Measurements from ENCODE around the gene C11orf21. TPM values are rescaled to one million over a fixed set of nuclear protein-coding genes. Genes with fewer than 3 reads are reported as not detected.

C11orf21 gene
- total and polyA plus RNA-seq, 2 of the 8 experiments (the other 6 are each of a cell fraction or from before 2014, with no cell fraction given) = not detected

- H4K8ac ChIP-seq (ENCODE audit: extremely low read depth, insufficient read depth, low read length) = no peak overlapping the region
- POLR2A ChIA-PET (ENCODE audit: partially characterized antibody) = interaction anchor here (1.0 kb wide), 1 partner anchor 108 kb away, joined by 3 read pairs; no protein-coding TSS in a partner anchor
- H2AFZ ChIP-seq (ENCODE audit: low read length) = no peak overlapping the region
- DNase-seq (ENCODE audit: low read depth in 1 of 2, low spot score in 2 of 2) (peak in 1 of 2 experiments; percentile 13), FAIRE-seq (no peak)
- peaks cover 0 to 5% (median 2%) of the 10 kb centered on the region in 4 experiments; a peak in 4 of 7 replicates for H3K27me3 ChIP-seq (replicated peaks in 1 of 4; ENCODE audit: control insufficient read depth in 3 of 4, extremely low read depth in 1 of 4, insufficient read depth in 3 of 4, low read length in 3 of 4)
- WGBS, 2 experiments (ENCODE audit: extremely low coverage in 1 of 2, insufficient coverage in 1 of 2, insufficient read length in 1 of 2, insufficient replicate concordance in 2 of 2, low coverage in 1 of 2, low lambda C conversion rate in 2 of 2, missing lambda C conversion rate in 1 of 2) = 90% methylated on average over 8 of the region's 8 CpGs; no CpG with 5 or more reads in 1 of the 2 experiments
- H3K27ac ChIP-seq (ENCODE audit: low read depth, low read length) = no peak overlapping the region
- H3K4me3 ChIP-seq (ENCODE audit: extremely low read depth in 1 of 4, insufficient read depth in 2 of 4, low read depth in 3 of 4, low read length in 4 of 4) = no peak overlapping the region
- no peak overlapping the region for H2BK20ac ChIP-seq (ENCODE audit: low read length)
- no peaks in the 10 kb centered on the region for H3K23me2 ChIP-seq (ENCODE audit: low read depth, low read length)
- no peak overlapping the region for H2BK15ac ChIP-seq (ENCODE audit: low read length)
- no peak overlapping the region for H3K14ac ChIP-seq (ENCODE audit: insufficient read length)
- no peak overlapping the region for H2BK120ac ChIP-seq (replicated peaks; ENCODE audit: low read depth, low read length)
- H2BK12ac ChIP-seq (ENCODE audit: low read depth, low read length) = no peak overlapping the region
- no peak overlapping the region for H4K91ac ChIP-seq (replicated peaks; ENCODE audit: insufficient read length, low read length)
- no peaks in the 10 kb centered on the region for H4K20me1 ChIP-seq (replicated peaks in 1 of 2; ENCODE audit: control insufficient read depth in 1 of 2, insufficient read depth in 2 of 2, low read length in 2 of 2)
- no peaks in the 10 kb centered on the region for H3K36me3 ChIP-seq (ENCODE audit: control insufficient read depth in 2 of 4, insufficient read depth in 4 of 4, low read length in 3 of 4)
- H3K23ac ChIP-seq (ENCODE audit: insufficient read length) = no peak overlapping the region
- no peak overlapping the region for H3K56ac ChIP-seq (replicated peaks; ENCODE audit: insufficient read length, low read depth, low read length)
- no peak overlapping the region for H3K4ac ChIP-seq (replicated peaks; ENCODE audit: insufficient read length, low read depth, low read length)
- no peak overlapping the region for H2AK5ac ChIP-seq (ENCODE audit: low read depth, low read length)
- no peak overlapping the region for H2BK5ac ChIP-seq (ENCODE audit: low read depth, low read length)
- no peak overlapping the region for H3K18ac ChIP-seq (ENCODE audit: extremely low read depth, low read length)
- no peak overlapping the region for H3K9ac ChIP-seq (replicated peaks in 1 of 4; ENCODE audit: extremely low read depth in 1 of 4, low read depth in 3 of 4, low read length in 3 of 4)
- CTCF ChIA-PET (ENCODE audit: partially characterized antibody) = interaction anchor here (1.1 to 14.9 kb wide), 10 partner anchors 10 to 163 kb away, joined by 3 to 248 read pairs (median 7); no protein-coding TSS in a partner anchor
- no peaks in the 10 kb centered on the region for H3K79me1 ChIP-seq (ENCODE audit: low read depth, low read length)
- H3K9me3 ChIP-seq (ENCODE audit: insufficient read depth in 2 of 2, low read depth in 1 of 2, low read length in 1 of 2) = no peaks in the 10 kb centered on the region
- no peak overlapping the region for H3K4me2 ChIP-seq (ENCODE audit: insufficient read depth in 1 of 2, low read depth in 2 of 2, low read length in 2 of 2)
- no peaks in the 10 kb centered on the region for H3K79me2 ChIP-seq (ENCODE audit: control insufficient read depth in 1 of 2, insufficient read depth in 2 of 2, low read length in 2 of 2)
- H4K5ac ChIP-seq (ENCODE audit: insufficient read length, low read depth, low read length) = no peak overlapping the region
- peaks cover 0 to 5% (median 3%) of the 10 kb centered on the region in 4 experiments; a peak in 2 of 7 replicates for H3K4me1 ChIP-seq (replicated peaks in 1 of 4; ENCODE audit: control insufficient read depth in 3 of 4, insufficient read depth in 4 of 4, low read length in 3 of 4)
- TF ChIP-seq BCL11A (IDR thresholded peaks at IDR 0.05; ENCODE audit: low read depth in 2 of 2, low read length in 2 of 2) = no peak
- no peak for TF ChIP-seq RAD21 (IDR thresholded peaks at IDR 0.05 in 1 of 2, conservative IDR thresholded peaks at IDR 0.05 in 1 of 2; ENCODE audit: low read depth in 2 of 2, low read length in 2 of 2)
- no peak for TF ChIP-seq SP2 (IDR thresholded peaks at IDR 0.05; ENCODE audit: low read length)
- no peak for TF ChIP-seq USF2 (IDR thresholded peaks at IDR 0.05; ENCODE audit: low read length)
- no peak for TF ChIP-seq CHD1 (IDR thresholded peaks at IDR 0.05; ENCODE audit: low read depth, low read length)
- no peak for TF ChIP-seq SP1 (IDR thresholded peaks at IDR 0.05; ENCODE audit: low read depth, low read length)
- TF ChIP-seq KDM5A (IDR thresholded peaks at IDR 0.05; ENCODE audit: low read length) = no peak
- no peak for TF ChIP-seq CTBP2 (IDR thresholded peaks at IDR 0.05; ENCODE audit: borderline replicate concordance, insufficient read depth, insufficient read length, low read length)
- no peak for TF ChIP-seq E2F6 (IDR thresholded peaks at IDR 0.05)
- no peak for TF ChIP-seq POU5F1 (IDR thresholded peaks at IDR 0.05; ENCODE audit: low read depth, low read length)
Observed at GRCh38 chr11:2294926-2295290, 6.8 kb downstream of the C11orf21 start.

Measured in H1 (cell line).